ENCODE measurements around the gene TIMP2.

TIMP2 gene

GRCh38 chr17:78862073-78863023 lies 62.8 kb downstream of the TIMP2 start:
- DNase-seq, result no peak

- DNase-seq, result no peak
Observed at GRCh38 chr17:78861229-78861628, 64.0 kb downstream of the TIMP2 start.

DNA sequence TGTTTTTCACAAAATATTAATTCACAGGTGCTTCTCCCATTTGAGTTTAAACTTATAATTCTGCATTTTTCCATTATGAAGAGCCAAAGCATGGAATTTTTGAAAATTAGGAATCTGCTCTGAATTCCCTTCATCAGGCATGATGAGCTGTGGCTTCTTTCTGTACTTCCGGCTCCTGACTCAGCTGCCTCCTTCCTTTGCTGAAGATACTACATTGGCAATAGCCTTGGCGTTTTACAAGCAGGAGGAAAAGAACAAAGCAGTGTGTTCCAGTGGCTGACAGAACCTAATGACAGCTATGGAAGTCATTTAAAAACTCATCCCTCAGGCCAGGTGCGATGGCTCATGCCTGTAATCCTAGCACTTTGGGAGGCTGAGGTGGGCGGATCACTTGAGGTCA lies 66.1 kb downstream of the TIMP2 start:
- DNase-seq, result no peak

GRCh38 chr17:78857266-78857665 lies 67.9 kb downstream of the TIMP2 start:
- no peak for DNase-seq

DNA sequence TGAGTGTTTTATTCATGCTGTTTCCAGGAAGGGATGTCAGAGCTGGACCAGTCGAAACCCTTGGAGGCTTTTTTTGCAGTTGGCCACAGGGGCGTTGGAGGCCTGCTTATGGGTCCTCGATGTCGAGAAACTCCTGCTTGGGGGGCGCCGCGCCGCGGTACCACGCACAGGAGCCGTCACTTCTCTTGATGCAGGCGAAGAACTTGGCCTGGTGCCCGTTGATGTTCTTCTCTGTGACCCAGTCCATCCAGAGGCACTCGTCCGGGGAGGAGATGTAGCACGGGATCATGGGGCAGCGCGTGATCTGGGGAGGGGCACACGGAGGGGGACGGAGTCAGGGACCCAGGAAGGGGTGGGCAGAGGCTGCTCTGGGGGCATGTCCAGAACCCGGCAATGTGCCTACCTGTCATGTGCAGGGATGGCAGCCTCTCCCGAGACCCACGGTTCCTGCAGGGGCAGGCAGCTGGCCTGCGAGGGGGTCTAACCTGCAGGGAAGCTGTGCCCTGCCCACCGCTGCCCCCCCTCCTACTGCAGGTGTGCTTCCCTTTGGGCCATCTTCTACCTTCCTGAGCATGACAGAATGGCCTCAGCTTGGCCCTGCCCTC lies 69.5 kb downstream of the TIMP2 start:
- no peak for DNase-seq

DNA sequence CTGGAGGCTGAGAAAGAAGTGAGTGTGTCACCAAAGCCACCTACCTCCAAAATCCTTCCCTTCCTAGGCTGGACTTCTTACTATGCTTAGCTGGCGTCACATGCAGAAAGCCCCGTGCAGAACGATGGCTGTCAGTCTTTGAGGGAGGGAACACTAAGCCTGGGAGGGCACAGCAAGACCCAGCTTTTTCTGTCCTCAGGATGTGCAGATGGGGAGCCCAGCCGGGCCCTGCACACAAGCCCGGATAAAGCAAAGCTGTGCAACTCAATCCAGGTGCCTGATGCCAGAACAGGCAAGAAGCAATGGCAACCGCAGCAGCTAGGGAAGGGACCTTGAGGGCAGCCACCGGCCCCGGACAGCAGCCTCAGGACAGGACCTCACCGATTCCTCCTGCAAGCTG lies 70.7 kb downstream of the TIMP2 start:
- DNase-seq, result no peak

DNA sequence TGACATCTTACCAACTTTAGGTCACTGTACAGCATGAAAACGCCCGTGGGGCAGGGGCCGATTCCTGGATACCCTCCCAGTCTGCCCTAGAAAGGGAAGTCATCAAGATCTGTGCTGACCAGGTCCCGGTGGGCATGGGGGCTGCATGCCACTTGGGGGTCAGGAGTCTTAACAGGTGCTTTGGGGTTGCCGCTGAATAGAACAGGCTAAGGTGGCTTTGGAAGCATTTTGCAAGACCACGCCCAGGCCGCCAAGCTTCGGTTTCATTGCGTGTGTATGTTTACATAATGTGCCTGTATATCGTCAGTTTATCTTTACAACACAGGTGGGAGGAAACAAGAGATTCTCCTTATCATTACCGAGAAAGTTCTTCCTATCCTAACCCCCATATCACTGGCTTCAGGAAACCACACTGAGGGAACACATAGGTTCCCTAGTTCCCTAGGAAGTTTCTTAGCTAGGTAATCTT lies 71.2 kb downstream of the TIMP2 start:
- no peak for DNase-seq

DNA sequence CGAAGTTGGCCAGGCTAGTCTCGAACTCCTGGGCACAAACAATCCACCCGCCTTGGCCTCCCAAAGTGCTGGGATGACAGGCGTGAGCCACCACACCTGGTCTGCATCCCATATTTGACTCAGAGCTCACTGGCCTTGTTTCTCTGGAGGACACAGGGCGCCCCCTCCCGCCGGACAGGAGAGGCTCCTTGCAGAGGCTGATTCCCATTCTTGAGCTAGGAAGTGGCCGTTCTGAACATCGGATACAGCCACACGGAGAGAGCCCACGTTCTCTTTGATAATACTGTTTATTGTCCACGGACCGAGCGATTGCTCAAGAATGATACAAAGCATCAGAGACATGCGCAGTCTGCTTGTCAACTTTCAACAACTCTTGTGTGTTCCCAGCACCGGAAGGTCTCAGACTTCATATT lies 72.5 kb downstream of the TIMP2 start:
- DNase-seq, result no peak

DNA sequence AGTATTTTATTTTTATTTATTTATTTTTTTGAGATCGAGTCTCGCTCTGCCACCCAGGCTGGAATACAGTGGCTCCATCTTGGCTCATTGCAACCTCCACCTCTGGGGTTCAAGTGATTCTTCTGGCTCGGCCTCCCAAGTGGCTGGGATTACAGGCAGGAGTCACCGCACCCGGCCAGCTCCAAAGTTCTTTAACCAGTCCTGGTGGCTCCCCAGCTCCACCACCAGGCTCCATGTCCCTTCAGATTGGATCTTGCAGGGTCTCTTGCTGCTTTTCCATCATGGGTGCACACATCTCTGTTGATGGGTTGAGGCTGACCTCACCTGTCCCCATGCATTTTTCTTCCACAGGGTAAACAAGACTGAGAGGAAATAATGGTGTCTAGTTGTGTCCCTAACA lies 76.2 kb downstream of the TIMP2 start:
- DNase-seq, result no peak

- no peak for DNase-seq
Observed at GRCh38 chr17:78847052-78847451, 78.1 kb downstream of the TIMP2 start.

DNA sequence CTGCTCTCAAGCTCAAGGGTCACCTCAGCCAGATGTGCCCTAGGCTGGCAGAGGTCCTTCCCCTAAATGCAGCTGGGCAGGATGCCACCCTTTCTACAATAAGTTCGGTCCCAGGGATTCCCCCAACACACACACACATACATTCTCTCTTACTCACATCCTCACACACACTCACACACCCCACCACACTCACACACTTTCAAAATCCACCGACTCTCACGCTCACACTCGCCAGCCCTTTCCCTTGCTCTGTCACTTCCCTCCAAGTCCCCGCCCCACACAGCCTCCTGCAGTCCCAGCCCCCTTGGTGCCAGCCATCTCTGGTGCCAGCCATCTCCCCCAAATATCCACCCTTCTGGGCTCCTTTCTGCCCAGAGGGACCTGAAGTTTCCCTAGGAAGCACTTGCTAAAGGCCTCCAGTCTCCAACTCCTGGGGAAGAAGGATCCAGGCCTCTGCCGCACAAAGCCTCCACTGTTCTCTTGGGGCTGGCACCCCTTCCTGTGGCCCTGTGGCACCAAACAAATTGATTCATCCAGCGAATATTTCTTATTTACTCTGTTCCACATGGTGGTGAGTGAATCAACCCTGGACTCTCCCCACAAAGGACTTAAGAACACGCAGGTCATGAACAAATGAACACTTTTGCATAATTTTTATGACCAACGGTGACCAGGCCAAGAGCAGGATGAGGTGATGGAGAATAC lies 80.7 kb downstream of the TIMP2 start:
- no peak for DNase-seq

DNA sequence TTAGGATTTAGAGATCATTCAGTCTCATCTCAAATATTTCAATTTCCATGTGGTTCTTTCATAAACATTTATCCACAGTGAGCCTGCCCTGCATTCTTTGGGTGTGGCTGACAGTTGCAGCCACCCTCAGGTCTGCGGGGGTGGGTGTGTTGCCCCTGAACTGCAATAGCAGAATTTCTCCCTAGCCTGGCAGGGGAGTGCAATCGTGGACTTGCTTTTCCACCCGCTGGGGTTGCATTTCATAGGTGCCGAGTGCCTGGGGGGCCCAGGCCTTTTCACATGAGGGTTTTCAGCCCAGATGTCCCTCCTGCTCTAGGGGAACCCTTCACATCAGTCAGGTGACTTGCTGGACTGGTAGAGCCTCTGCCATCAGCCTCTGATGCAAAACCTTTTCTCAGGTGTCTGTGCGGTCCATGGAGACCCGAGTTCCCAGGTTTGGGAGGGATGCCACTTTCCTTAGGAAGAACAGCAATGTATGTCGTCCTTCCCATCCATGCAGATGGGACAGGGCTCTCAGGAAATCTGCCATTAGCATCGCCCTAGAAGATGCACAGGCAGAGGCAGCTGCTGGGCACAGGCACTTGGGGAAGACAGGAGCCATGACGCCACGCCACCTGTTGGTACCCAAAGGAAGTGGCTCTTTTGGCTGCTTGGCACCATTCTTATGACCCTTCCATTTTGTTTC lies 82.2 kb downstream of the TIMP2 start:
- DNase-seq, result peak in 1 of 2 experiments; percentile 49

GRCh38 chr17:78840780-78841611 lies 84.2 kb downstream of the TIMP2 start, which contains the start of gene USP36:
Gene USP36 (minus strand): TSS chr17:78840814. CDS start chr17:78836363, 4,451 bp downstream.
- DNase-seq, result peak; percentile 98 to 100

DNA sequence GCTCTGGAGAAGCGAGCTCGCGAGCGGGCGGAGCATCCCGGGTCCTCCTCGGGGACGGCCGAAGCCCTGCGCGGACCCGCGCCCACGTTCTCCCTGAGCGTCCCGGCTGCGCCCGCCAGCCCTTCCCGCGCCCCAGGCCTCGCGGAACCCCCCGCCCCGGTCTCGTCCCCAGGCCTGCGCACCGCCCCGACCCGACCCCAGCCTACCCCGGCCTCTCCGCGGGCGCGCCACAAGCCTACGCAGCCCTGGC lies 84.7 kb downstream of the TIMP2 start:
- DNase-seq, result no peak

DNA sequence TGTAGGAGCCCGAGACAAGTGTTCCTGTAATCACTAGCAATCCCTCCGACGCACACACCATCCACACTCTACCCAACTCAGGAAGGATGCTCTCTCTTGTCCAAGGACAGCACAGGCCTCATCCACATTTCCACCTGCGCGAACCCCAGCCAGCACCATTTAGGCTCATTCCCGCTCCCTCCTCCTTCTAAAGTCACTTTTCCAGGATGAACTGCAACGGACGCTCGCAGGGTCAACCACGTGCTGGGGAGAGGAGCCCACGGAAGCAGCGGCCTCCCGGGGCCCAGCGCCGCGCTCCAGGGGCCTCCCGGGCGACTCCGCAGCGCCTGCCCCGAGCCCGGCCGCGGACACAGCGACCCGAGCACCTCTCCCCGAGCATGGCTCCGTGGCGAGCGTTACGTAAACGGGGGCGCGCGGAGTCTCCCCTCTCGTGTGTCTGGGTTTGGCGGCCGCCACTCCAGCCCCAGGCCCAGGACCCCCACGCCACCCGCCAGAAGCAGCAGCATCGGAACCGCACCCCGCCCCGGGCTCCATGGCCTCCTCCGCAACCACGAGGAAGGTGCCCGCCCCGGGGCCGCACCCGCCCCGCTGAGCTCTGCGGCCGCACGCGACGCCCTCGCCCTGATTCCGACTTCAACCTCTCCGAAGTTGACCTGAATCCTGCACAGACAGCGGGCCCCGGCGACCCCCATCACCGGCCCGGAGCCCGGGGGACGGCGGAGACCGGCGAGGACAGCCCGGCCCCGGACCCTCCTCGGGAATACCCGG lies 85.2 kb downstream of the TIMP2 start:
- no peak for DNase-seq

GRCh38 chr17:78839235-78839761 lies 85.9 kb downstream of the TIMP2 start:
- no peak for DNase-seq

GRCh38 chr17:78838574-78839005 lies 86.6 kb downstream of the TIMP2 start:
- no peak for DNase-seq

- DNase-seq, result no peak
Observed at GRCh38 chr17:78836420-78837021, 88.7 kb downstream of the TIMP2 start.

DNA sequence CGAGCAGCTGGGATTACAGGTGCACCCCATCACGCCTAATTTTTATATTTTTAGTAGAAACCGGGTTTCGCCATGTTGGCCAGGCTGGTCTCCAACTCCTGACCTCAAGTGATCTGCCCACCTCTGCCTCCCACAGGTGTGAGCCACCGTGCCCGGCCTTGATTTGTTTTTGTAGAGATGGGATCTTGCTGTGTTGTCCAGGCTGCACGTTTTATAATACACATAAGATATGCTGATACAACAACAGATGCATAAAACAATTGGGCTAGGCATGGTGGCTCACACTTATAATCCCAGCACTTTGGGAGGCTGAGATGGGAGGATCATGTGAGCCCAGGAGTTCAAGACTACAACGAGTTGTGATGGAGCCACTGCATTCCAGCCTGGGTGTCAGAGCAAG lies 90.6 kb downstream of the TIMP2 start:
- DNase-seq, result no peak

DNA sequence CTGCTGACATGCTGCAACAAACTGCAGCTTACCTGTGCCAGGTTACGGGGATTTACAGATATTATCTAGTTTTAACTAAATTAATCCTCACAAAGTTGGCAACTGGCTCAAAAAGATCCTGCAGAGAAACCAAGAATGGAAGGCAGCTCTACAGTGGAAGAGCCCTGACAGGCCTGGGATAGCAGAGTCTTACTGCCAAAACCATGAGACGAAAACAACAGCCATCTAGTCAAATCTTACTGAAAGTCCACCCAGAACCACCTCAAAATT lies 92.7 kb downstream of the TIMP2 start:
- no peak for DNase-seq
